ENCODE data around the gene MUC13. TPM values are rescaled to one million over a fixed set of nuclear protein-coding genes. Genes with fewer than 3 reads are reported as not detected.

Gene MUC13
- total and polyA plus RNA-seq, 2 experiments from 2014 or later: 84.4 to 297 TPM

DNA sequence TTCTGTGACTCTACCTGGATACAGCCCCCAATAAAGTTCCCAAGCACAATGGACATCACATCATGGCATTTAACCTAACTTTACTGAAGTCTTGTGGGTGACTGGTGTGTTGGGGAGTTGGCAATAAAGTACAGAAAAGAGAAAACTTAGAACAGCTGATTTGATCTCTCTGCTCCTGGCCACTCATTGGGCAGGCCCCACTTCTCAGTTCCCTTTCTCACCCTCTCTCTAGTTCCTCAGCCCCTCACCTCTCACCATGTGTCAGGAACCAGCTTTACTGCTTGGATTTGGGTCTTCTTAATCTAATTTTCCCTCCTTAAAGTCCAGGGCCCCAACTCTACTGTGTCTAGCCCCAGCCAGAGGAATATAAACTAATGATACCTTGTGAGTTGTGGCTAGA lies 713 bp upstream of the MUC13 start:
- Histone ChIP-seq H3K9me3 (ENCODE audit: low read depth) (no peaks in the 10 kb centered on the region), H3K27ac (peak overlapping the region; percentile 82), H2AFZ (no peak overlapping the region), H3K9me2 (replicated peaks; ENCODE audit: insufficient read depth) (no peaks in the 10 kb centered on the region), H3K4me1 (ENCODE audit: insufficient read depth) (no peaks in the 10 kb centered on the region), H3K36me3 (replicated peaks; ENCODE audit: insufficient read depth, low read depth) (no peaks in the 10 kb centered on the region), H3K4me2 (no peak overlapping the region), H3K27me3 (no peaks in the 10 kb centered on the region), H3K79me2 (peaks cover 2% of the 10 kb centered on the region), H4K20me1 (ENCODE audit: insufficient read depth, poor library complexity, severe bottlenecking) (no peaks in the 10 kb centered on the region), H3K4me3 (no peak overlapping the region)
- no peak for TF ChIP-seq EZH2 (IDR thresholded peaks at IDR 0.05; ENCODE audit: borderline replicate concordance)
- TF ChIP-seq, protein P1, sequence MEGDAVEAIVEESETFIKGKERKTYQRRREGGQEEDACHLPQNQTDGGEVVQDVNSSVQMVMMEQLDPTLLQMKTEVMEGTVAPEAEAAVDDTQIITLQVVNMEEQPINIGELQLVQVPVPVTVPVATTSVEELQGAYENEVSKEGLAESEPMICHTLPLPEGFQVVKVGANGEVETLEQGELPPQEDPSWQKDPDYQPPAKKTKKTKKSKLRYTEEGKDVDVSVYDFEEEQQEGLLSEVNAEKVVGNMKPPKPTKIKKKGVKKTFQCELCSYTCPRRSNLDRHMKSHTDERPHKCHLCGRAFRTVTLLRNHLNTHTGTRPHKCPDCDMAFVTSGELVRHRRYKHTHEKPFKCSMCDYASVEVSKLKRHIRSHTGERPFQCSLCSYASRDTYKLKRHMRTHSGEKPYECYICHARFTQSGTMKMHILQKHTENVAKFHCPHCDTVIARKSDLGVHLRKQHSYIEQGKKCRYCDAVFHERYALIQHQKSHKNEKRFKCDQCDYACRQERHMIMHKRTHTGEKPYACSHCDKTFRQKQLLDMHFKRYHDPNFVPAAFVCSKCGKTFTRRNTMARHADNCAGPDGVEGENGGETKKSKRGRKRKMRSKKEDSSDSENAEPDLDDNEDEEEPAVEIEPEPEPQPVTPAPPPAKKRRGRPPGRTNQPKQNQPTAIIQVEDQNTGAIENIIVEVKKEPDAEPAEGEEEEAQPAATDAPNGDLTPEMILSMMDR (IDR thresholded peaks at IDR 0.05; ENCODE audit: poor library complexity): no peak
- no peak for TF ChIP-seq EZH2phosphoT487 (IDR thresholded peaks at IDR 0.05; ENCODE audit: low read depth, severe bottlenecking, unreplicated experiment)
- no peak for DNase-seq (ENCODE audit: low spot score)

DNA sequence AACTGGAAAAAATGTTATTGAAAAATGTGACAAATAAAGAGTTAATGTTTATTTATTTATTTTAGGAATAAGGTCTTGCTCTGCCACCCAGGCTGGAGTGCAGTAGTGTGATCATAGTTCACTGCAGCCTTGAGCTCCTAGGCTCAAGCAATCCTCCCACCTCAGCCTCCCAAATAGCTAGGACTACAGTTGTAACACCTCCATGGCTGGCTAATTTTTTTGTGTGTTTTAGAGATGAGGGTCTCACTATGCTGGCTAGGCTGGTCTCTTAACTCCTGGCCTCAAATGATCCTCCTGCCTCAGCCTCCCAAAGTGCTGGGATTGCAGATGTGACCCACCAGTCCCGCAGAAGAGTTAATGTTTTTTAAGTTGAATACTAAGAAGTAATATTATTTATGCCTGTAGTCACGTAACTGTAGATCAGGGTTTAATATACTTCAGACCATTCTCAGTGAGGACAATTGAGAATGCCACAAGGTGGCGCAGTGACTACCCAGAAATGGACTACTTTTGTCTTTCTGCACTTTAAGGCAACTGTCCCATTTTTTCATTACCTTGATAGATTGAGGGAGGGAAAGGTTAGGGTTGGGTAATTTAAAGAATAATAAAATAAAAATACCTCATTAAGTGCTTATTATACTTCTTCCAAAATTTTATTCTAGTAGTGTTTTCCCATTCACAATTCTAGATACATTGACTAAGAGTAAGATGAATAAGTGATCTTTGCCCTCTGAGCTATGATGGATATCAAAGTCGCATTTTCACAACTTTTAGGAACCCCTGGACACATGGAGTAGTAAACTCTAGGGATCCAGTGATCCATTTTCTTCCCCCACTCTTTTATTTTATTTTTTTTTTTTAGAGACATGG lies 6.0 kb downstream of the MUC13 start:
- no peak overlapping the region for H3K4me3 ChIP-seq
- H4K20me1 ChIP-seq (ENCODE audit: insufficient read depth, poor library complexity, severe bottlenecking): no peaks in the 10 kb centered on the region
- H3K36me3 ChIP-seq (replicated peaks; ENCODE audit: insufficient read depth, low read depth): no peaks in the 10 kb centered on the region
- 39% methylated on average over 4 of the region's 4 CpGs for WGBS (ENCODE audit: low lambda C conversion rate, missing lambda C conversion rate)
- H3K79me2 ChIP-seq: peaks cover 2% of the 10 kb centered on the region
- H3K27me3 ChIP-seq: no peaks in the 10 kb centered on the region
- peak; percentile 66 for DNase-seq (ENCODE audit: low spot score)
- no peak for TF ChIP-seq EZH2 (IDR thresholded peaks at IDR 0.05; ENCODE audit: borderline replicate concordance)
- TF ChIP-seq, protein P1 (IDR thresholded peaks at IDR 0.05; ENCODE audit: poor library complexity): peak; percentile 72
- no peak overlapping the region for H3K4me2 ChIP-seq
- H3K27ac ChIP-seq: no peak overlapping the region
- no peaks in the 10 kb centered on the region for H3K9me2 ChIP-seq (replicated peaks; ENCODE audit: insufficient read depth)
- no peaks in the 10 kb centered on the region for H3K9me3 ChIP-seq (ENCODE audit: low read depth)
- H2AFZ ChIP-seq: no peak overlapping the region
- no peaks in the 10 kb centered on the region for H3K4me1 ChIP-seq (ENCODE audit: insufficient read depth)

DNA sequence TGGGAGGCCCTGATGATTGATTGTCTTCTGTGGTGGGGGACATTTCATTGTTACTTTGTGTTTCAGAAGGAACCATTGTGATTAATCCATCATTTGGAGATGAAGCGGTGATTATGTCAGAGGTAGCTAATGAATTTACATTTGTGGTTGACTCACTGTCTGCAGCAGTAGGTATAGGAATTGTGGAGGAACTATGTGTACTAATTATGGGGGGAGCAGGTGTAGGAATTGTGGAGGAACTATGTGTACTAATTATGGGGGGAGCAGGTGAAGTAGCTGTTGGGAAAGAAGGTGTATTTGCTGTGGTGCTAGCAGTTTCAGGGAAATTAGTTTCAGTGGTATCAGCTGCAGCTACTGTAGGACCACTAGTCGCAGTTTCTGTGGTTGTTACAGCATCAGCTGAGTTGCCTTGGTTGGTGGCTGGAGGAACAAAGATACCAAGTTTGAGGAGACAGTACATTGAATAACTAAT lies 6.9 kb downstream of the MUC13 start:
- Histone ChIP-seq H3K4me3 (no peak overlapping the region), H3K36me3 (replicated peaks; ENCODE audit: insufficient read depth, low read depth) (no peaks in the 10 kb centered on the region), H3K27ac (no peak overlapping the region), H3K27me3 (no peaks in the 10 kb centered on the region), H3K9me3 (ENCODE audit: low read depth) (no peaks in the 10 kb centered on the region), H3K9me2 (replicated peaks; ENCODE audit: insufficient read depth) (no peaks in the 10 kb centered on the region), H3K4me2 (no peak overlapping the region), H2AFZ (no peak overlapping the region), H4K20me1 (ENCODE audit: insufficient read depth, poor library complexity, severe bottlenecking) (no peaks in the 10 kb centered on the region), H3K4me1 (ENCODE audit: insufficient read depth) (no peaks in the 10 kb centered on the region), H3K79me2 (peaks cover 2% of the 10 kb centered on the region)
- 91% methylated on average over 2 of the region's 2 CpGs for WGBS (ENCODE audit: low lambda C conversion rate, missing lambda C conversion rate)
- no peak for TF ChIP-seq EZH2phosphoT487 (IDR thresholded peaks at IDR 0.05; ENCODE audit: low read depth, severe bottlenecking, unreplicated experiment)
- TF ChIP-seq, protein P1 (IDR thresholded peaks at IDR 0.05; ENCODE audit: poor library complexity): no peak
- no peak for TF ChIP-seq EZH2 (IDR thresholded peaks at IDR 0.05; ENCODE audit: borderline replicate concordance)
- no peak for DNase-seq (ENCODE audit: low spot score)

Measured in hepatocyte (in vitro differentiated cells).